HepG2 (cell line): Measurements from ENCODE around the gene MGST2. TPM values are rescaled to one million over a fixed set of nuclear protein-coding genes. Genes with fewer than 3 reads are reported as not detected.

ENCODE experiments used
- HNRNPUL1 ChIP-seq: fragments of 200-400 bp; formaldehyde crosslinking; IDR thresholded peaks from 2 replicates; pipeline ENCODE4 v1.6.1; 2017; ENCODE audit warnings: low read depth, mild to moderate bottlenecking, low read length, moderate library complexity
- IRF2 ChIP-seq: IDR thresholded peaks from 2 replicates; pipeline ENCODE4 v1.6.1; 2018; ENCODE audit warnings: missing genetic modification reagents, missing compliant biosample characterization
- MLXIP ChIP-seq: sonication (generic); formaldehyde crosslinking; IDR thresholded peaks from 2 replicates; pipeline ENCODE4 v1.9.0; 2021; ENCODE audit warnings: missing genetic modification reagents, borderline replicate concordance
- NFE2 ChIP-seq: sonication (generic); formaldehyde crosslinking; IDR thresholded peaks from 2 replicates; pipeline ENCODE4 v1.4.0; 2020; ENCODE audit warnings: missing genetic modification reagents
- NFIC ChIP-seq: IDR thresholded peaks from 2 replicates; pipeline ENCODE4 v1.6.1; 2012; ENCODE audit warnings: mild to moderate bottlenecking, low read length, inconsistent platforms
- POLR2AphosphoS5 ChIP-seq: IDR thresholded peaks from 2 replicates; pipeline ENCODE4 v1.6.1; 2012; ENCODE audit warnings: low read depth, low read length
- RCOR2 ChIP-seq: IDR thresholded peaks from 2 replicates; pipeline ENCODE4 v1.6.1; 2016; ENCODE audit warnings: missing biosample characterization, missing genetic modification reagents
- SSRP1 ChIP-seq: IDR thresholded peaks from 2 replicates; pipeline ENCODE4 v1.6.1; 2016; ENCODE audit warnings: control low read depth
- THRA ChIP-seq: sonication (generic); formaldehyde crosslinking; IDR thresholded peaks from 2 replicates; pipeline ENCODE4 v1.4.0; 2020; ENCODE audit warnings: missing genetic modification reagents, borderline replicate concordance
- THYN1 ChIP-seq: sonication (generic); formaldehyde crosslinking; IDR thresholded peaks from 2 replicates; pipeline ENCODE4 v1.8.1; 2023; ENCODE audit warnings: low read depth, mild to moderate bottlenecking, moderate library complexity, missing genetic modification reagents, borderline replicate concordance
- ZFYVE20 ChIP-seq: sonication (generic); formaldehyde crosslinking; IDR thresholded peaks from 2 replicates; pipeline ENCODE4 v1.8.0; 2023; ENCODE audit warnings: low read depth, mild to moderate bottlenecking, moderate library complexity, missing genetic modification reagents, borderline replicate concordance
- ZMAT3 ChIP-seq: sonication (generic); formaldehyde crosslinking; conservative IDR thresholded peaks from 2 replicates; pipeline ENCODE4 v1.7.0; 2021; ENCODE audit warnings: missing genetic modification reagents
- ZNF18 ChIP-seq: sonication (generic); formaldehyde crosslinking; IDR thresholded peaks from 2 replicates; pipeline ENCODE4 v1.8.0; 2022; ENCODE audit warnings: mild to moderate bottlenecking, missing genetic modification reagents; ENCODE audit not compliant: insufficient replicate concordance
- ZNF44 ChIP-seq: sonication (generic); formaldehyde crosslinking; IDR thresholded peaks from 2 replicates; pipeline ENCODE4 v1.5.1; 2020; ENCODE audit warnings: mild to moderate bottlenecking, missing genetic modification reagents
- ZNF496 ChIP-seq: sonication (generic); formaldehyde crosslinking; IDR thresholded peaks from 2 replicates; pipeline ENCODE4 v1.8.1; 2023; ENCODE audit warnings: mild to moderate bottlenecking, moderate library complexity, missing genetic modification reagents; ENCODE audit not compliant: insufficient replicate concordance
- ZNF615 ChIP-seq: sonication (generic); formaldehyde crosslinking; IDR thresholded peaks from 2 replicates; pipeline ENCODE4 v1.5.0; 2020; ENCODE audit warnings: mild to moderate bottlenecking, missing genetic modification reagents, borderline replicate concordance
- ZNF720 ChIP-seq: sonication (generic); formaldehyde crosslinking; IDR thresholded peaks from 2 replicates; pipeline ENCODE4 v1.4.0; 2020; ENCODE audit warnings: missing genetic modification reagents
- ZNF839 ChIP-seq: sonication (generic); formaldehyde crosslinking; IDR thresholded peaks from 2 replicates; pipeline ENCODE4 v1.4.0; 2020; ENCODE audit warnings: missing genetic modification reagents, mild to moderate bottlenecking, borderline replicate concordance
- polyA plus RNA-seq, 8 experiments: library from polyadenylated mRNA; depleted of rRNA in 3 of 8; stranded (reverse) in 7 of 8; unstranded in 1 of 8; fragments of >200 nt; fragmentation: Illumina TruSeq in 4 of 8; extraction: Trizol in 4 of 8; gene quantifications; 2 replicates each; pipeline versions ENCODE4 v1.2.1 to v1.2.3, GENCODE V29; 2011 to 2016; ENCODE audit warnings: low read depth in 4 of 8, missing spikeins in 1 of 8, mixed read lengths in 1 of 8; ENCODE audit not compliant: insufficient read depth in 1 of 8
- total RNA-seq, 5 experiments: library from RNA; depleted of rRNA; stranded (reverse); fragments of >200 nt; fragmentation: Illumina TruSeq; extraction: Trizol; gene quantifications; 2 replicates each; pipeline ENCODE4 v1.2.3, GENCODE V29; 2016; ENCODE audit warnings: low read depth in 1 of 5
- TF ChIP-seq, protein P1 (sequence below): sonication (generic); formaldehyde crosslinking; IDR thresholded peaks from 2 replicates; pipeline ENCODE4 v1.4.0; 2020; ENCODE audit warnings: missing genetic modification reagents
- TF ChIP-seq, protein P2 (sequence below): sonication (generic); formaldehyde crosslinking; IDR thresholded peaks from 2 replicates; pipeline ENCODE4 v1.4.0; 2020; ENCODE audit warnings: mild to moderate bottlenecking, missing genetic modification reagents

MGST2 gene
- total and polyA plus RNA-seq, 2 of the 13 experiments (the other 11 are each of a cell fraction or from before 2014, with no cell fraction given), result 205 to 416 TPM

DNA sequence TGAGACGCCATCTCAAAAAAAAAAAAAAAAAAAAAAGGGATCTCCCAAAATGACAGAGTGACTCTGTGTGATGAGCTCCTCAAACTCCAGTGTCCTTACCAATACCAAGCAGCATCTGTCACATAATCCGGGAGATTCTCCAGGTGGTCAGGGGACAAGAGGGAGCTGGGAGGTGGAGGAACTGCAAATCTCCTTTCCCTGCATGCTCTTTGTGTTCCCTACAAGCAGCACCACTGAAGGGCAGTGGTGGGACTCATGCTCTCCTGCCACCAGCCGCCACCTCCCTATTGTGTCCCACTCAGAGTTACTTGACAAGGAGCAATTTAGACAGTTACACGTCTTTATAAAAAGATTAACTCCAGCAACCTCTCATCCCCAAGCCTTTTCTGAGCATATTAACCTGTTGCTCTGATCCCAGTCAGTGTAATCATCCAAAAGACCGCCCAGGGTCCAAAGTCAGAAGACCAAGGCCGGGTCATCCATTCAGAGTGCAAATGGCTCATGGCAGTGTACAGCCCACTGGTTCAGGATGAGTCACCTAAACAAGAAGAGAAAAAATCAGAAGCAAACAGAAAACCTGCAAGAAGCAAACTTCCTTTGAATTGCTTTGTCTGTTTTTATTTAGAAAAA lies 23.6 kb downstream of the MGST2 start (continued):
- TF ChIP-seq, protein P1, sequence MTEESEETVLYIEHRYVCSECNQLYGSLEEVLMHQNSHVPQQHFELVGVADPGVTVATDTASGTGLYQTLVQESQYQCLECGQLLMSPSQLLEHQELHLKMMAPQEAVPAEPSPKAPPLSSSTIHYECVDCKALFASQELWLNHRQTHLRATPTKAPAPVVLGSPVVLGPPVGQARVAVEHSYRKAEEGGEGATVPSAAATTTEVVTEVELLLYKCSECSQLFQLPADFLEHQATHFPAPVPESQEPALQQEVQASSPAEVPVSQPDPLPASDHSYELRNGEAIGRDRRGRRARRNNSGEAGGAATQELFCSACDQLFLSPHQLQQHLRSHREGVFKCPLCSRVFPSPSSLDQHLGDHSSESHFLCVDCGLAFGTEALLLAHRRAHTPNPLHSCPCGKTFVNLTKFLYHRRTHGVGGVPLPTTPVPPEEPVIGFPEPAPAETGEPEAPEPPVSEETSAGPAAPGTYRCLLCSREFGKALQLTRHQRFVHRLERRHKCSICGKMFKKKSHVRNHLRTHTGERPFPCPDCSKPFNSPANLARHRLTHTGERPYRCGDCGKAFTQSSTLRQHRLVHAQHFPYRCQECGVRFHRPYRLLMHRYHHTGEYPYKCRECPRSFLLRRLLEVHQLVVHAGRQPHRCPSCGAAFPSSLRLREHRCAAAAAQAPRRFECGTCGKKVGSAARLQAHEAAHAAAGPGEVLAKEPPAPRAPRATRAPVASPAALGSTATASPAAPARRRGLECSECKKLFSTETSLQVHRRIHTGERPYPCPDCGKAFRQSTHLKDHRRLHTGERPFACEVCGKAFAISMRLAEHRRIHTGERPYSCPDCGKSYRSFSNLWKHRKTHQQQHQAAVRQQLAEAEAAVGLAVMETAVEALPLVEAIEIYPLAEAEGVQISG (CRISPR knock-in tag), result peak; percentile 66; the same call in 1 of the 2 replicates
- TF ChIP-seq ZNF496 (CRISPR knock-in tag) (no peak), IRF2 (CRISPR knock-in tag) (peak; percentile 73), POLR2AphosphoS5 (peak; percentile 69), THYN1 (CRISPR knock-in tag) (no peak), ZNF720 (CRISPR knock-in tag) (no peak), ZNF44 (CRISPR knock-in tag) (no peak), SSRP1 (CRISPR knock-in tag) (no peak), ZNF615 (no peak), HNRNPUL1 (no peak), MLXIP (CRISPR knock-in tag) (no peak), NFIC (peak; percentile 88; the same call in 1 of the 2 replicates), THRA (peak; percentile 85), ZFYVE20 (CRISPR knock-in tag) (no peak), ZNF18 (CRISPR knock-in tag) (no peak), NFE2 (CRISPR knock-in tag) (no peak), RCOR2 (CRISPR knock-in tag) (peak; percentile 94), ZMAT3 (CRISPR knock-in tag) (no peak), ZNF839 (no peak)
- TF ChIP-seq, protein P2, sequence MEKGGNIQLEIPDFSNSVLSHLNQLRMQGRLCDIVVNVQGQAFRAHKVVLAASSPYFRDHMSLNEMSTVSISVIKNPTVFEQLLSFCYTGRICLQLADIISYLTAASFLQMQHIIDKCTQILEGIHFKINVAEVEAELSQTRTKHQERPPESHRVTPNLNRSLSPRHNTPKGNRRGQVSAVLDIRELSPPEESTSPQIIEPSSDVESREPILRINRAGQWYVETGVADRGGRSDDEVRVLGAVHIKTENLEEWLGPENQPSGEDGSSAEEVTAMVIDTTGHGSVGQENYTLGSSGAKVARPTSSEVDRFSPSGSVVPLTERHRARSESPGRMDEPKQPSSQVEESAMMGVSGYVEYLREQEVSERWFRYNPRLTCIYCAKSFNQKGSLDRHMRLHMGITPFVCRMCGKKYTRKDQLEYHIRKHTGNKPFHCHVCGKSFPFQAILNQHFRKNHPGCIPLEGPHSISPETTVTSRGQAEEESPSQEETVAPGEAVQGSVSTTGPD (CRISPR knock-in tag), result no peak
